Iris pigment epithelial cell (primary cell): ENCODE data around the gene OR4K1.
"Not testable (repeated sequence)": the region's sequence is repeated elsewhere in the genome, so short reads cannot be mapped to it uniquely, and the experiment has no call there.

ENCODE experiments used
- DNase-seq: peaks from one replicate; pipeline ENCODE4 v3.0.0-alpha.2; 2011; ENCODE audit warnings: low read depth

The OR4K1 gene, protein sequence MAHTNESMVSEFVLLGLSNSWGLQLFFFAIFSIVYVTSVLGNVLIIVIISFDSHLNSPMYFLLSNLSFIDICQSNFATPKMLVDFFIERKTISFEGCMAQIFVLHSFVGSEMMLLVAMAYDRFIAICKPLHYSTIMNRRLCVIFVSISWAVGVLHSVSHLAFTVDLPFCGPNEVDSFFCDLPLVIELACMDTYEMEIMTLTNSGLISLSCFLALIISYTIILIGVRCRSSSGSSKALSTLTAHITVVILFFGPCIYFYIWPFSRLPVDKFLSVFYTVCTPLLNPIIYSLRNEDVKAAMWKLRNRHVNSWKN

DNA sequence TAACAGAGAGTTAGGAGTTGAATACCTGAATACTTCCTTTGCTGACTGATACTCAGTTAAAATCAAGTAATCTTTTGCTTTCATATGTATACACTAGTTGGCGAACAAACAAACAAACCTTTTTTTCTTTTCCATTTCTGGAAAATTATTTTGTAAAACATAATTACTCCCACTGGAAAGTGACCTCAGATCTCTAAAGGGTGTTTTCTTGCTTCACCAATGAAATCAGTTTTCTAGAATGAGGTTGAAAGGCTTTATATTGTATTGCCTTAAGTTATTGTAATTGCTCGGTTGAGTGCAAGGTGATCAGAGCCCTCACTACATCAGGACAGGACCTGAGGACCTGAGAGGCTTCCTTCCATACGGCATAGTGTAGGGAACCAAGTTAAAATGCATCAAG is at the start of gene OR4K1:
Gene OR4K1, plus strand, starts transcription at position 301 of the 400 bp plus-strand sequence. CDS start 4,750 bp downstream, outside the sequence.
- no peak for DNase-seq

DNA sequence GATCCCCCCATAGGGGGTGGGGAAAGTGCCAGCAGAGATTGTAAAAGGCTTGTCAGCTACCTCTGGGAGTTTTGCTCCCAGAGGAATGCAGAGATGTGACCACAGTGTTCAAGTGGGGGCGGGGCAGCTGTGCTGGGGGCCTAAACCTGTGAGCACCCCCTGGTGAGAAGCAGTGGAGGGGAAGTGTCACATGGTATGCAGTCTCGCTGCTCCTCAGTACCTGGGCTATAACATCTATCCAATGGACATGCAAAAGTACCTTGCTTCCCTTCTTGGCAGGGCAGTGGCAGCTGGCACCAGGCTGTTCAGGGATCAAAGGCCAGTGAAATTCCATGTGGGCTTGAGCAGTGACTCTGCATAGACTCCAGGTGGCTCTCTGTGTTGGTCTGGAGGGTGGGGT is 35.4 kb upstream of the OR4K1 start:
- no peak for DNase-seq

DNA sequence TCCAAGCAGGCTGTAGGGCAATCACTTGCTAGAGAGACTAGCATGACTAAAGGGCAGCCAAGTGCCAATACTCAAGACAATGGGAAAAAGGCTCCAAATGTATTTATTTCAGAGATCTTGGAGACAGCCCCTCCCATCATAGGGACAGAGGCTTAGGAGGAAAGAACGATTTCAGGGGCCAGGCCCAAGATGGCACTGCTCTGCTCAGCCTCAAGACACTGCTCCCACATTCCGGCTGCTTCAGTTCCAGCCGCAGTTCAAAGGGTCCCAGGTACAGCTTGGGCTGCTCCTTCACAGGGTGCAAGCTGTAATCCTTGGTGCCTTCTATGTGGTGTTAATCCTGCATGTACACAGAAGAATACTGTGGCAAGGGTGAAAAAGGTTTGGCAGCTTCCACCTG is 29.7 kb upstream of the OR4K1 start:
- DNase-seq = no peak

DNA sequence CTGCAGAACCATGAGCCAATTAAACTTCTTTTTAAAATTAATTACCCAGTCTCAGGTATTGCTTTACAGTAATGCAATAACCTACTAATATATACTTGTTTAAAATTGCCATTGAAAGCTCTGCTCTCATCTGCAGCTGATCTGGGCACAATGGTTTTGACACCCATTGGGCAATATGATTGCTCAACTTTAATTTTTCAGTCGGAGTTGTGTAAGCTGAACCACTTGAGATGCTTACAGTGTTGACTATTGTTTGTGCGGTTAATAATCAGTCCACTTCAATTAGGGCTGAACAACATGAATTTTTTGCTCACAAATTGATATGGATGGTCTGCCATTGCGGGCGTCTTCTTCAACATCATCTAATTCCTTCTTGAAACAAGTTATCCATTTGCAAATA is 28.3 kb upstream of the OR4K1 start:
- DNase-seq = no peak

DNA sequence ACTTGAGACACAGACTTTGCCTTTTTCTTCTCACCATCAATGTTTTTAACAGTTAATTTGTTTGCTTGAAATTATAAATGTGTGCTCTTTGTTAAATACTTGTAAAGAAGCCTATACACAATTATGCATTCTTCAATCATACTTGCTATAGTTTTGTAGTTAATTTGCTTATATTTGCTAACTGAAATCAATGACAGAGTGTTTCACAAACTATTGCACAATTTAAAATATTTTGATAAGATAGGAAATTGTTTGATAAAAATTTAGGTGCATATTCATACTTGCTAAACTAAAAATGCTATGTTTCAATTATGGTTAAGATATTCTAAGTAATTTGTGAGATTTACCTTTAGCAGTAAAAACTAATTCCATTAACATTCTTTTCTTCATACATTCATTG is 24.1 kb upstream of the OR4K1 start:
- no peak for DNase-seq

DNA sequence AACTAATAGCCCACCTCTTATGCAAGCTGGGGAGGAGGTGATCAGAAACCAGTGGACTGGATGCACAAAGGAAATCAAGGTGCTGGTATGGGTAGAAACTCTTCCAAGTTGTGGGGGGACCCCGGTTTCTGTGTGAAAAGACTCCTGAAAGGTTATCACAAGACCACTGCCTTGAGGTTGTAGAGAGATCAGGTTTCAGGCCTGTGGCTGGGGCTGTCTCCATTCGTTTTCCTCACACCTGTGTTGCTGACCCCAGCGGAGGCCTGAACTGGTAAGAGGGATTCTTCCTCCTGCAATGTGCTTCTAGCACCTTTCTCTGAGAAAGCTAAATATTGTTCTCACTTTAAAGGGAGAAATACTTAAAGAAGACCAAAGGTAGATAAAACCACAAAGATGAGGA is 19.6 kb upstream of the OR4K1 start:
- DNase-seq = no peak

DNA sequence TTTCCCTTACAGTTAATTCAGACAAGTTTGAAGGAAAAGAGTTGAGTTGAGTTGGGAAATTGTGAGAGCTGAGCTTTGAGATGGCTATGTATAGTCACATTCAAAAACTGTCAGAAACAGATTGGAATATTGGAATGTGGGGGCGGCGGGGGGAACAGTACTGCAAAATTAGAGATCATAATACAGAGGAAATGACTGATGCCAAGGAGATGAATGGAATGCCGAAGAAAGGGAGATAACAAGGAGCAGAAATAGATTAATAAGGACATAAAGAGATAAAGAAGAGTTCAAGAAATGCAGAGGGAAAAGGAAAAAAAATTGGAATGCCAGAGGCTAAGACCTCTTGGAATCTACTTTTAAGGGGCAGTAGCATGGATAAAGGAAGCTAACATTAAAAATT is 13.5 kb upstream of the OR4K1 start:
- DNase-seq = no peak

DNA sequence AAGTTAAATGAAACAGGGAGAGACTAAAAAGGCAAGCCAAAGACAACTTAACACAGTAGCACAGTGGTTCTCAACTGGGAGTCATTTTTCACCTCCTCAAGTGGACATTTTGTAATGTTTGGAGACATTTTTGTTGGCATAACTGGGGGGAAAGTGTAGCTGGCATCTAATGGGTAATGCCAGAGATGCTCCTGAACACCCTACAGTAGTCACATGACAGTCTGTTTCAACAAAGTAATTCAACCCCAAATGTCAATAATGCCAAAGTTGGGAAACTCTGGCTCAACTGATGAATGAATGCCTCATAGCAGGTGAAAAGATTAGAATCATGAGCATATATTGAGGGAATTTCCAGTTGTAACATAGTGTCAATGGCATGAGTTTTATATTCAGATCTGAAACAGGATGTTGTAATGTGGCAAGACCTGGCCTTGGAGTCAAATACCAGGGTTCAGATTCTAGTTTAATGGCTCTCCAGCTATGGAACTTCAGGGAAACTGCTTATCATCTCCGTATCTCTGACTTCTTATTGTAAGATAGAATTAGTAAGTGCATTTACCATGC is 12.7 kb upstream of the OR4K1 start:
- no peak for DNase-seq

DNA sequence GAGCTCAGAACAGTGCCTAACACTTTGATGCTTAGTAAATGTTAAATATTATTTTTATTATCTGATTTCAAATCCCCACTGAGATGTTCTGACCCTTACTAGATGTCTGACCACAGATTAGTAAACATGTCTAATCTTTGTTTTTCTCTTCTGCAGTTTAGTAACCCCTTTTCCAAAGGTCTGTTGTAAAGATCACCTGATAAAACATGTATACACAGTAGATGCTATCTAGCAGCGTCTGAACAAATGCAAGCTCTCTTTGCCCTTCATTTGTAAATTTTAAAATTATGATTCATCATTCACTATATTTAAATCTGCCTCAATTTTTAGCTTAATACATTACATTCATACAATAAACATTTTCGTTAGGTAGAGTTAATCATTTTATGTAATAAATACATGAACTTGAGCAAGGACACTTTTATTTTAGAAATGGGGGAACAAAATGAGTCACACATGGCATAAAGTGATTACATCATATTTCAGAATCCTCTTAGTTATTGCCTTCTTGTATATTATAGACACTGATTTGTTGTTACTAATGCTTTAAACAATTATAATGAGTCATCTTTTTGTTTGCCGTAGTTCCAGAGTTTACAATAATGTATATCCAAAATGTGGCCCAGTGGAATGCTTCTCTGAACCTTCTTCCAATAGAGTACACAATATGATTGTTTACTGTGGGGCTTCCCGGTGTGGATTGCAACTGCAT is 12.0 kb upstream of the OR4K1 start:
- DNase-seq = no peak

DNA sequence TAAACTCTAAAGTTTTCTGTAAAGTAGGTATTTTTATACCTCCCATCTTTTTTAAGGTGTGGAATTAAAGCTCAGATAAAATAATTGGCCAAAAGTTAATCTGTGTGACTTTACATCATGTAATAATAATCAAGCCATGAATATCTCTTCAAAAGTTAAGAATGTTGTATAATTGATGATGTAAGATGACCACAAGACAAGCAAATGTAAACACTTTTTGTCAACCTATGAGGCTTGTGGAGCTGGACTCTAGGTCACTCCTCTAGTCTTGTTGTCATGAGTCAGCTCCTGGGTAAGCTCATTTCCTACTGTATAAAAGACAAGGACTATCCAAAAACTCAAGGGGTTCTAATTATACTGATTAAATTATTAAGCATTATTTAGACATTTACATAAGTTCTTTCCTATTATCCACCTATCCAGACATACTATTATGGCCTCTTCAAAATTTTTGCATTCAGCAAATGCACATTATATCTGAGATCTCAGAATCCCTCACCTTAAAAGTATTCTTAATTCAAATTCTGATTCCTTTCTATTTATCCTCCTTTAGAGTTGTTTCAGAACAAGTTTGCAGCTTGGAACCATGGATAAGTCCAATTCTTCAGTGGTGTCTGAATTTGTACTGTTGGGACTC is 10.6 kb upstream of the OR4K1 start, which contains the start of gene OR4K5:
Gene OR4K5, plus strand, starts transcription at position 587 of the 637 bp plus-strand sequence. Its CDS starts 0 bp downstream, at position 587.
- DNase-seq = no peak

DNA sequence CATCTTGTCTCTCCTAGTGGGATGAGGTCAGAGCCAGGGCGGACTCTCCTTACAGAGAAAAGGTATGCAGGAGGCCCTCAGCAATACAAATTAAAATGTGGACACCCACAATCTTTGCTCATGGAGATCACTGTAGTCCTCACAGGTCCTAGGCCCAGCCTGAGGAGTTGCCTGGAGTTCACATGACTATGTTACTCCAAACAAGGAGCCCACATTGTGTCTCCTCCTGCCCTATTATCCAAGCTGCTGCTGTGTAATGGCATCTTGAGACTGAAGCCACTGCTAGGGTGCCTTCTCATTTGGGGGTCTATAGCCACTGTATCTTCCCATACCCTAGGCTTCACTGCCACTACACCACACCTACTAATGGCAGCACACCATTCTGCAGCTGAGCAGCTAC is 11.0 kb downstream of the OR4K1 start:
- DNase-seq = no peak

DNA sequence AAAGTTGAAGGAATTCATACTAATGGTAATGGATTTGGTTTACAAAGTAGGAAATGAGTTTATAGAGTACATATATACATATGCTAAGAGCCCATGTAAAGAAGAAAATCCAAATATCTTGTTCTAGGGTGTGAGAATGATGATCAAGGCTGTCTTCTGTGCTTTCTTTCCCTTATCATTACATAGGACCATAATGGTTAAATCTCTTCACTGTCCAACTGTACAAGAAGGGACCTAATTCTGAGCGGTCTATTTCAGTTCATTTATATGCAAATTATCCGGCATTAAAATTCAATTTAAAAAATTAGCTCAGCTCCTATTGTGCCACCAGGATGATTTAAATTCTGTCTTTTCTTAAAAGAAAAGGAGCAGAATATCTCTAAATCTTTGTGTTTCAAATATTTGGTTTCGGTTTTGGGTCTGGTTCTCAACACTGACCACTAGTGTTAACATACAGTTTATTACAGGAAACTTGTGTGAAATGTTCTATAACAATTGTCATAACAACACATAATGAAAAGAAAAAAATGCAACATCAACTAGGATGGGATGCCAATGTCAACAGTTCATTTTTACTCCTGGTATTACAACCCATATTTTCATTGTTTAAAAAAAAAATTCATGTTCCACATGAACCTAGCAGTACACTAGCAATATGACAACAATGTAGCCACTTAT is 16.8 kb downstream of the OR4K1 start:
- no peak for DNase-seq

DNA sequence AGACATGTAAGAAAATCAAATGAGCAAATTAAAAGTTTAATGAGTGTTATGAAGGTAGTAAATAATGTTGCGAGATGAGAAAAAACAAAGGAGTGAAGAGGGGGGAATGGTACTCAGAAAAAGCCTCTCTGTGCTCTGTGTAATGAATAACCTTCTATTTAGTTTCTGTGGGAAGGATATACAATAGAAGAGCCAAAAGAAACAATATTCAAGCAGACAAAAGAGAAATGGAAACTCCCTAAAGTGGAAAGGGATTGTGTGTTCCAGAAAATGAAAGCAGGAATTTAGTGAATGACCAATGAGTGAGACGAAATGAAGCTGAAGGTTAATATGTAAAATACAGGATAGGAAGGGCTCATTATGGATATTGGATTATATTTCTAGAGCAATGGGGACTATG is 18.5 kb downstream of the OR4K1 start:
- DNase-seq = no peak

DNA sequence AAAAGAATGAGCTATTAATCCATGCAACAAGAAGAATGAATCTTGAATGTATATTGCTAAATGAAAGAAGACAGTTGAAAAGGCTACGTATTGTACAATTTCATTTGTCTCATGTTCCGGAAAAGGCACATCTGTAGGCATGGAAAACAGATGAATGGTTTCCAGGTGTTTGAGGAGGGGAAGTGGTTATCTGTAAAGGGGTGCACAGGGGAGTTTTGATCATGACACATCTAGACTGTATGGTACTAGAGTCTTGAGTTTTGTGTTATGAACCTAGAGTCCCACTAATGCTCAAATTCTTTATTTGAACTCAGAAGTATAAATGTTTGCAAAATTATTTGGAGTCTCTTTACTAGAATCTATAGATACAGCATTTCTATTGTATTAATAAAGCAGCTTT is 39.0 kb downstream of the OR4K1 start:
- not testable (repeated sequence) for DNase-seq

DNA sequence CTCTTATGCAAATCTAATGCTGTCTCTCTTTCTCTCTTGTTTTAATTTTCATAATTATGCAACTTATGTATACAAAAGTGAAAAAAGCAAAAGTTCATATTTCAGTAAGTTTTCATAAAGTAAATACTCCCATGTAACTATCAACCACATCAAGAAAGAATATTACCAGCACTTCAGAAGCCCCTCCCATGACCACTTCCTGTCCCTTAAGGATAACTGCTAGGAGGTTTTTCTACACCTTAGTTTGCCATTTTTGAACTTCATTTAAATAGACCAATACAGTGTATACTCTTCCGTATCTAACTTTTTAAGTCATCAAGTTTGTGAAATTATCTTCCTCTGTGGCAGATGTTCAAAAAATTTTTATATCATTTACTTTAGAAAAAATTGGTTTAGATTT is 44.1 kb downstream of the OR4K1 start:
- DNase-seq = no peak

DNA sequence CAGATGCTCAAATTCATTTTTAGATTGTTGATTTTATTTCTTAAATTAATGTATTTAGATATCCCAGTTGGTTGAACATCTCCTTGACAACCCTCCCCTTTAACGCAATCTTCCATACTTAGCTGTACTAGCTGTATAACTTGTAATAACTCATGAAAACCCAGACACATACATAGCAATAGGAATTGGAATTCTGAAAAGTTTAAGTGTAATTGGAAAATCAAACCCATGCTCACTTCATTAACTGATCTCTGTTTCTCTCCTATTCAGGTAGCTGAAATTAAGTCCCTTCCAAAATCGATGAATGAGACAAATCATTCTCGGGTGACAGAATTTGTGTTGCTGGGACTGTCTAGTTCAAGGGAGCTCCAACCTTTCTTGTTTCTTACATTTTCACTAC is 44.6 kb downstream of the OR4K1 start, which contains the start of gene OR4K15:
Gene OR4K15, plus strand, starts transcription at position 301 of the 400 bp plus-strand sequence. Its CDS starts 0 bp downstream, at position 301.
- no peak for DNase-seq
